Measurements from ENCODE around the gene RHBDF2.
A peak's percentile ranks its signal among the peaks of the same experiment; 100 is the strongest.

The RHBDF2 gene

DNA sequence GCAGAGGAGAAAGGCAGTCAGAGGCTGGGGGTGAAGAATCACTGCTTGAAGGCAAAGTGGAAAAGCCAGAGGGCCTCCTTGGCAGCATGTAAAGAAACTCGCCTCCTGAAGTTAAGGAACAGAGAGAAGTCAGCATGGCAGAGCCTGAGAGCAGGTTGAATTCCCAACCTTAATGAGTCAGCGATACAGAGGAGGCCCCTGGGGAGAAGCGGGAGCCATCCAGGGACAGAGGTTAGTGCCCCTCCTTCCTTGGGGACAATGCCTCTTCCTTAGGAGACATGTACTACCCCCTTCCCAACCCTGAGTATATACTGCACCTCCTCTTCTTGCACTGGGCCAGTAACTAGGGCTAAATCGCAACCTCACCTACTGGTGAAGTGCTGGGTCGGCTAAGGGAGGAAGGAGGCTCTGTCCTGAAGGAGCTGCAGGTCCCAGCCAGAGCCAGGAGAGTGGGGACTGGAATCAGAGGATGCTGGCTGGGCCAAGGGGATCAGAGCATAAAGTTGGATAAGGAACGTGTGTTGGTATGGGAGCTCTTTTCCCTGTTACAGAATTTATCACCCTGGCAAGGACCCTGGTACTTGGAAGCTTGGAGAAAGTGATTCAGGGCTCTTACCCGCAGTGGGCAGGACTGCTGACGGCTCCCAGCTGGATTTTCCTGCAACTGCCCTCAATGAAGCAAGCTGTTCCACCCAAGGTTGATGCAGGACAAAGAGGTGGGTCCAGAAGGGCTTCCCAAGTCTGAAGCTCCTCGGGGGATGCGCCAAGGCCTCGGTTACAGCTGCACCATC, 39.3 kb downstream of the RHBDF2 start:
- no peak for DNase-seq (ENCODE audit: low read depth in 2 of 2)

DNA sequence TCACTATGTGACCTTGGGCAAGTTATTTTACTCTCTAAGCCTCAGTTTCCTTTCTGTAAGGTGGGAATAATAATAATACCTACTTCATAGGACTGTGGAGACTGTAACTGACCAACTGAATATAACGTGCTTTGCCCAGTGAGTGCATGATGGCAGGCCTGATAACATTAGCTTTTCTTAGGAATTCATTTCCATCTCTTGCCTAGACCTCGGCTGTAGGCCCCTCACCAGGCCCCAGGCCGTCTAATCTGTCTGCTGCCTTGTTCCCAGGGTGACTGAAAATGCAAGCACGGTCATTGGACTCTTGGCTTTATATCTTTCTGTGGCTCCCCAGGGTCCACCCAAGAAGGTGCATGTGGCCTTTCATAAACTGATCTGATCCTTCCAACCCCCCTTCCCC, 41.5 kb downstream of the RHBDF2 start:
- DNase-seq (ENCODE audit: low read depth in 2 of 2), result no peak

DNA sequence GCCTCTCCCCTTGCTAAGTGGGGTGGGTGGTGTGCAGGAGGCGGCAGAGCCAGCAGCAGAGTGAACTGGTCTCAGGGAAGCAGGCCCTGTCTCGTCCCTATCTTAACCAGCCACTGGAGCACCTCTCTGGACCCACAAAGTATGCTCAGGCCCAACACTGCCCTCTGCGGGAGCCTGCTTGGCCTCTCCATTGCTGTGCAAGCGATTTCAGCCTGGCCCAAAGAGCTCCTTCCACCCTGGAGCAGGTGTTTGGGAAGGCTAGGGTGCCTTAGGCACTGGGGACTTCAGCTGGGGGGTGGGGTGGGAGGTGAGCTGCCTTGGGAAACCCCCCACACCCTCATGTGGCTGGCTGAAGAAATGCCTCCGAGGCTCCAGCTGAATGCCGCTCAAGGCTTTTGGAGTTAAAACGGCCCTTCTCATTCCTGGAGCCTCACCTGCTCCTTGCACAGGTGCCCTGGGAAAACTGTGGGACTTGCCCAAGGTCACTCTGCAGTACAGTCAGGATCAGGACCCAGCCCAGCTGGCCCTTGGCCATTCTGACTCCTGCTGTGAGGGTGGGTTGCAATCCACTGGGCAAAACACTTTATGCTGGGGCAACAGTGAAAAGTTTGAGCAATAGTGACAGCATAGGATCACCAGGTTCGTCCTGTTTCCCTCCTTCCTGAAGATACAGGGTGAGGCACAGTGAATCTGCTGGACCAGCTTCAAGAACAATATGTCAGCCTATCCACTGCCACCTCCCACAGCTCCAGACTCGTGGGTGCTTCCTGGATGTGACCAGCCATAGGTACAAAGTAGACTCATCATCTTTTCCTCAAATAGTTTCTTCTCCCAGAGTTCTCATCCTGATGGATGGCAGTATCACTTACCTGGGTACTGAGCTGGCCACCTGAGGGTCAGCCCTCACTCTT, 42.4 kb downstream of the RHBDF2 start:
- no peak for DNase-seq (ENCODE audit: low read depth in 2 of 2)

DNA sequence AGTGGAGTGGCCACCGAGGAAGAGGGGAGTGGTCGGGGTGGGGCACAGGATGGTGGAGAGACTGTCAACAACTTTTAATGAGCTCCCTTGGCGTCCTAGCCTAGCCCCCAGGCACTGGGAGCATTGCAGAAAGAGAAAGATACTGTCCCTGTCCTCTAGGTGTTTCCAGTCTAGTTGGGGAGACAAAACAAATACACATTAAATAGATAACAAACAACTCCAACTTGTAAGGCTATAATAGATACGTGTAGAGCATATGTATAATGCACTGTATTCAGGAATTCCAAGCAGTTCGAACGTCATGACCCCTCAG, 47.8 kb downstream of the RHBDF2 start:
- DNase-seq (ENCODE audit: low read depth in 2 of 2), result no peak

DNA sequence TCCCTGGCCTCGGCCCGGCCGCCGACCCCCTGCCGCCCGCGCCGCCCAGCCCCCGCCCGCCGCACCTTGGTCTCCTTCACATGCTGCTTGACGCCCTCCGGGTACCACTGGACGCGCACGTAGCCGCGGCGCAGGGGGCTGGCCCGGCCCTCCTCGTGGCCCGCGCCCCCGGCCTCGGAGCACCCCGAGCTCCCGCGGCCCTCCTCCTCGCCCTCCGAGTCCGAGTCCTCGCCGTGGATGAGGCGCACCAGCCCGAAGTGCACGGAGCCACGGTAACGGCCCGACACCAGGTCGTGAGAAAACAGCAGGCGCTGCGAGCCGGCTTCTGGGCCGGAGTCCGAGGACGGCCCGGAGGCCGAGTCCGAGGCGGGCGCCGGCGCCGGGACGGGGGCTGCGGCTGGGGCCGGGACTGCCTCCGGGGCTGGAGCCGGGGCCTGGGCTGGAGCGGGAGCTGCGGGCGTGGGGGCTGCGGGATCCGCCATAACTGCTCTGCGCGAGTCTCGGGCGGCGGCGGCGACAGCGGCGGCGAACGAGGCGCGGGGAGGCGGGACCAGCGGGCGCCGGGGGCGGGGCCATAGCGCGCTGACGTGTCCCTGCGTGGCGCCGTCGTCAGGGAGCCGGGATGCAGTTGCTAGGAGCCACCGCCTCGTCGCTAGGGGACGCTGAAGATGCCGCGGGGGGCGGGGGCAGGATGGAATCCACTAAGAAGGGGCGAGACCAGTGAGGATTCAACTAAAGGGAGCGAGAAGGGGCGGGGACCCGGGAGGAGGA, 48.4 kb downstream of the RHBDF2 start, which contains the start of gene UBE2O:
Gene UBE2O, minus strand, starts transcription at position 493 of the 771 bp plus-strand sequence. Its CDS starts 11 bp downstream, at position 482.
- peak; percentile 80 to 88 for DNase-seq (ENCODE audit: low read depth in 2 of 2)

DNA sequence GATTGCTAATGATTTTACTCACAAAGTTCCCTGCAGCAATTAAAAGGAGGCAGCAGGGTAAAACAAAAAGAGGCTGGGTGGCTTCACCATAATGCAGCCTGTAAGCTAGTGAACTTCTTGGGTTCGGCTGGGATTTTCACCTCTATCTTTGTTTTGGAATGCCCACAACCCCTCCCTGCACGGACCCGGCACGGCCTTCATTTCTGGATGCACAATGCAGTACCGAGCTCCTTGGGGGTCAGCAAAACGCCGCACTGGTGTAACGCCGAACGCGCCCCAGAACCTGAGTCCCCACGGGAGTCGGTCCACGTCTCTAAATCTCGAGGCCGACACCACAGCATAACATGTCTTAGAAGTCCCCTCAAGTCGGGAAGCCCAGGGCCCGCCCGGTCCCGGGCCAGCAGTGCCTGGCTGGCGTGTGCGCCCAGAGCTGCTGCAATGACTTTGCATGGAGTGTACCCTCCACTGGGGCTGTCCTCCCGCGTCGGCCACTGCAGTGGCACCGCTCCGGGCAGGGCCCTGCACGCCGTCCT, 49.0 kb downstream of the RHBDF2 start:
- DNase-seq (ENCODE audit: low read depth in 2 of 2), result no peak

DNA sequence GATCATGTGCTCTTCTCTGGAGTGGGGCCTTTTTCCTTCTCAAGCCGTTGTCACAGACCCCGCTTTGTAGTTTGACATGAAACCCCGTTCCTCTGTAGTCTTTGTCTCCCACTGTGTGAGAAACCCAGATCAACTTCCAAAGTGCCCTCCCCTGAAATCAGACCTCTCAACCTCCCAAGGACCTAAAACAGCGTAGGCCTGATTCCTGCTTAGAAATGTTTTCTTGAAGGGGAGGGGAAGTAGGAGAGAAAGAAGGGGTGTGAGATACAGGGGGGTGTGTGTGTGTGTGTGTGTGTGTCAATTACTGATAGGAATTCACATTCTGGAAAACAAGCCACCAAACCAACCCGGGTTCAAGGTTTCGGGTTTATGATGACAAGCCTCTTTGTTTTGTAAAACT, 49.7 kb downstream of the RHBDF2 start:
- DNase-seq (ENCODE audit: low read depth in 2 of 2), result no peak

DNA sequence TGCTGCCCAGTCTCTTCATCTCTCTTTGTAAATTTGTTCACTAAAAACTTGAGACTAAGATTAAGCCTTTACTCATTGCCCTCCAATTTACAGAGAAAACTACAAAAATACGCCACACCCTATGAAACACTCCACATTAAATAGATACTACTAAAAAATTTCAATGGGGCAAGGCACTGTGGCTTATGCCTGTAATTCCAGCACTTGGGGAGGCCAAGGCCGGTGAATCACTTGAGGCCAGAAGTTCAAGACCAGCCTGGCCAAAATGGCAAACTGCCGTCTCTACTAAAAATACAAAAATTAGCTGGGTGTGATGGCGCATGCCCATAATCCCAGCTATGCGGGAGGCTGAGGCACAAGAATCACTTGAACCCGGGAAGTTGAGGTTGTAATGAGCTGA, 52.1 kb downstream of the RHBDF2 start:
- no peak for DNase-seq (ENCODE audit: low read depth in 2 of 2)

DNA sequence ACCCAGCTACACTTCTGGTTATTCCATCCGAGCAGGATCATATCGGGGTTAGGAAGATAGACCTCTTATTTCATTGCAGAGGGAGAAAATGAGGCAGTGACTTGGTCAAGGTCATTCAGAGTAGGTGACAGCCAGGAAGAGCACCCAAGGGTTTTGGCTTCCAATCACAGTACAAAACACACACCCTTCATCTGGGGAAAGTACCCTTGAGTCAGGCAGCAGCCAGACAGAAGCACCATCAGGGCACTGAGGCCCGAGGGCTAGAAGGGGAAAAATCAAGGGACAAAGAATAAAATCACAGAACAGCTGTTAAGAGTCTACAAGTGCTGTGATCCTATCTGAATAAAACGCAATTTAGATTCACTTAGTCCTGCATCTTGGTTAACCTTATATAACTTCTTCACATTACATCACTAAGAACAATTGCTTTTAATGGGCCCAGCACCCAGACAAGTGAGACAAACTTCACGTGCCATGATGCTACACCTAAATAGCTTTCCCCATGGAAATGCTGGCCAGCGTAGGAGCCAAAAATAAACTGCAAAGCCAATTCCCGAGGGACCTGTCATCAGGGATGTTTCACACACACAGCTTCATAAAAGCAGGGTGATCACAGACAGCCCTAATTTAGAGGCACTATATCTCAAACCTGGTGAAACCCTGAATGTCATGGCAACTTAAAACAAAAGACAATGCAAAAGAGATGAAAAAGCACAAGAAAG, 53.1 kb downstream of the RHBDF2 start:
- DNase-seq (ENCODE audit: low read depth in 2 of 2), result no peak

DNA sequence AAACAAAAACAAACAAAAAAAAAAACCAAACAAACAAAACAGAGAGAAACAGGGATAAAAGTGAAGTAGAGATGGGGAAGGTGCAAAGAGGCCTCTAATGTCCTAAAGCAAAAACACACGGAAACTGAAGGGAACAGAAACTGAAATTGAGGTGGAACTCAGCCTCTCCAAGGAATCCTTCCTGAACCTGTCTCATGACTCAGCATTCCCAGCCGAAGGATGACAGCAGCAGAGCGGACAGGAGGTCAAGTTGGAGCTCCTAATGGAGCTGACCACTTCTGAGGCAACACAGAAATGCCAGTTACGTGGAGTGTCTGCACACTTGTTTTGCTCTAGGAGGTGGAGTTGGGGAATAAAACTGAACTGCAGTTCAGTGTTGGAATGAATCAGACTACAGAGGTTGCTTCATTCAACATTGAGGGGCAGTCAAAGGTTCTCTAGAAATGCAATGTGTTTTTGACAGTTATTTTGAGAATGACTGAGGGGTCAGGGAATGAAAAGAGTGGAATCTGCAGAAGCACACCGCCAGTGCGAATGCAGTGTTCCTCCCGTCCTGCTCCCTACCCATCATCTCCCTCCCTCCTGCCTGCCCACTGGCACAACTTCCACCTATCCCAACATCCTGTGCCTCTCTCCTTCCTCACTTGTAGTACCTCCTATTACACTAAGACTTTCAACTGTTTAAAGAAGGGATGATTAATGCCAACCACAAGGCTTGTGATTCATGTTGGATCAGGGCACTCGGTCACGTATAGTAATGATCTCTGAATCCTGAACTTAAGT, 54.6 kb downstream of the RHBDF2 start:
- no peak for DNase-seq (ENCODE audit: low read depth in 2 of 2)

DNA sequence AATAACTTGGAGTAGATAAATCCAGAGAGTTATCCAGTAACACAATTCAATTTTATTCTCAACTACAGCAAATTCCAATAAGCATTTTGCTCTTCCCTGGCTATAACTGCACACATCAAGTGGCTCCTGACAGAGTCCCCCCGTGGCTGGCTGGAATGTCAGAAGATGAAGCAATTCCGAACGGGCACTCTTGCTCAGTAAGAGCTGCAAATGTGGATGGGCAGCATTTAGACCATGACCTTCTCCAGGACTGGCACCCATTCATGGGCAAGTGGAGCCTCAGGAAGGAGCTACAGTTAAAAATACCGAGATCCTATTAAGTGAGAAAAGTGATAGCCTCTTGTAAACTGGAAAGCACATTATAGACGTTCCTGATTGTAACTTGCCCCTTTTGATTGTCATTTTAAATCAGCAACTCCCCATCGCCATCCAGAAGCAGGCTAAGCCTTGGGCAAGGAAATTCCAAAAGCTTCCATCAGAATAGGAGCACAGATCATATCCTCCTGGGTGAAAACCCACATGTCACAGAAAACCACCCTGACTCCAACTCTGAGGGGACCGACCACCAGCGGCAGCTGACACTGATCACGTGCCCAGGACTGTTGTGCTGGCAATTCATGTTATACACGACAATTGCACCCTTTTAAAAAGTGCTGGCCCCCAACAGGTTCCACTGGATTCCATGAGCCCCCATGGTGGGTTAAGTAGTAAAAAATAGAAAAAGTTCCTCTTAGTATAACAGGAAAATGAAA, 55.4 kb downstream of the RHBDF2 start:
- DNase-seq (ENCODE audit: low read depth in 2 of 2), result no peak

DNA sequence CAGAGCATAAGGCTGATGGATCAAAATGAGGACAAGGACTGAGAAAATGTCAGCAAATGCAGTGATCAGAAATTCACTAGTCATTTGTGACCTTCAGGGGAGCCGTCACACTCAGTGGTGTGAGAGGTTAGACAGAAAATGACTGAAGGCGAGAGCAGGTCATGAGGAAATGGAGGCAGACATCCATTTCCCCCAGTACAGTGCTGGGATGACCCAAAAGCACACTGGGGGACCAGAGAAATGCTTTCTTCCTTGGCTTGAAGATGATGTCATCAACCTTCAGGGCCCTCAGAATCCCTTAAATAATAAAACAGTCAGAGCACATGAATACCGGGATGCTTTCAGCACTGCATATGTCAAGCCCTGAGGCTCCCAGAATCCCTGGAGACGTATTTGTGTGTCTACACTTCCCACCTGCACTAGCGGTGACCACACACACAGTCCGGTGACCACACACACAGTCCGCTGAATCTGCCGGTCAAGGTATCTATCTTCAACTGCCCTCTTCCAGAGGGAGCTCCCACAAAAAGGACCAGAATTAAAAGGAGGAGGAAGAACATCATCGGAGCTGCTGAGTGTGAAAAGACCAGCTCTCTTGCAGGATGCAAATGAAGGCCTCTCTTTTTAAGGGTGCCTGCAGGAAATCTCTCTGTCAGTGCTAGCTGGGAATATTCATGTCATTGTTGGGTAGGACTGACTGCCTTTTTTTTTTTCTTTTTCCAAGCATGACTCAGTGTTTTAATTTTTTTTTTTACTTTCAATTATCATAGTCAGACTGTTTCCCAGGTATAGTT, 56.5 kb downstream of the RHBDF2 start:
- DNase-seq (ENCODE audit: low read depth in 2 of 2), result no peak

DNA sequence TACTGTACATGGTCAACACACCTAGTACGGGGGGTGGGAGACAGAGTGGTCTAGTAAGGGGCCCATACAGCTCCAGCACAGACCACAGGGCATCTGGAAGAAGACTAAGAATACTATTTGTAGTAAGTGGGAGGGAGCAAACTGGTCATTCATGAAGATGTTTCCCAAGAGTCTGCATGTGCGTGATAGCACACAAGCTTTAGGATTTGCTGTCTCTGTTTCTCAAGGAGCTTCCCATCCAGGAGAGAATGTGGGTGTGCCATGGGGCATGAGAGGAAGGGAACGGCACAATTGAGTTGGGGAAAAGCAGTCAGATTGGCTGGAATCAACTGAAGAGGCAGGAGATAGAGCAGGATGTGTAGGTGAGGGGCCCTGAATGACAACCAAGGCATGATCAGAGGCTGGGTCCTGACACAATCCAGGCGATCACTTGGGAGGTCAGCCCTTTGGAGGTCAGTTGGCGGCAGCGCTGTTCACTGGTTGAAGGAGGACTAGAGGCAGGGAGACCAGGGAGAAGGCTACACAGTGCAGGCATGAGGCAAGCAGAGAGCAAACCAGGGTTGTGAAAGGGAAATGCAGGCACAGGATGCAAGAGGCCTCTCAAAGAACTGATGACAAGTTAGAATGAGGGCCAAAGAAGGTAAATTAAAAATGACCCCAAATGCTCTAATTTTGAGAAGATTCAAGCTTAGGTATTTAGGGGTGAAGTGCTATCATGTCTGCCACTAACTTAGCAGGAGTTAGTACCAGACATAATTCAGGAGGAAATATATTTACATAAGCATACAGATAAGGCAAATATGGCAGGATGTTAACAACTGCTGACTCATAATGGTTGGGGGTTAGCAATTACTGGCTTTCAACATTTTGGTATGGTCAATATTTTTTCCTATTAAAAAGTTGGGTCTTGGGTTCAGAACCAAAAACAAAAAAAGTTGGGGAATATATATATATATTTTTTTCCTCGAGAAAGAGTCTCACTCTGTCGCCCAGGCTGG, 58.6 kb downstream of the RHBDF2 start:
- no peak for DNase-seq (ENCODE audit: low read depth in 2 of 2)

DNA sequence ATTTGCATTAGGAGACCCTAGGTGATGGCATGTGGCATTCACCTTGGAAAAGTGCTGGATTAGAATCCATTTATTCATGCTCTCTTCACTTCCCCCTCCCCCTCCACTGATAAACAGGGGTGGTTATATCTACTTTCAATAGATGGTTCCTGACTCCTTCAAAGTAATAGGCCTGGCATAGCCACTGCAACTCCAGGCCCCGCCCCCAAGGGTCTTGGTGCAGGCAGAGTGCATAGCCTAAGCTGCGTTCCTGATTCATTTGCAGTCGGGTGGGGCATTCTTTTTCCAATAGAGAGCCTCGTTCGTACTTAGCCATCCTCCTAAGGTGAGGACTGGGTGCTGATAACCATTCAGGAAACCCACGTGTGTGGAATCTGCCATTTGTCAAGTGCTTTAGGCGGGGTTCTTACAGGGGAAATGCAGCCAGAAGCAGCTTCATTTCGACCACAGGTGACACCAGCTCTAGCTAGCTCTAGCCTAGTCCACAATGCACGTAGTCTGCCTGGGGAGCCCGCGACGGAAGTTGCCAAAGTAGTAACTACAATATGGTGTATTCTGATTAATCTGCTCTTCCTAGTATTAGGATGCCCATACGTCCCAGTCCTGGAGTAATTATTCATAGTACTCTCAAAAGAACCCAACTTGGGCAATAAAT, 59.4 kb downstream of the RHBDF2 start:
- DNase-seq (ENCODE audit: low read depth in 2 of 2), result no peak

DNA sequence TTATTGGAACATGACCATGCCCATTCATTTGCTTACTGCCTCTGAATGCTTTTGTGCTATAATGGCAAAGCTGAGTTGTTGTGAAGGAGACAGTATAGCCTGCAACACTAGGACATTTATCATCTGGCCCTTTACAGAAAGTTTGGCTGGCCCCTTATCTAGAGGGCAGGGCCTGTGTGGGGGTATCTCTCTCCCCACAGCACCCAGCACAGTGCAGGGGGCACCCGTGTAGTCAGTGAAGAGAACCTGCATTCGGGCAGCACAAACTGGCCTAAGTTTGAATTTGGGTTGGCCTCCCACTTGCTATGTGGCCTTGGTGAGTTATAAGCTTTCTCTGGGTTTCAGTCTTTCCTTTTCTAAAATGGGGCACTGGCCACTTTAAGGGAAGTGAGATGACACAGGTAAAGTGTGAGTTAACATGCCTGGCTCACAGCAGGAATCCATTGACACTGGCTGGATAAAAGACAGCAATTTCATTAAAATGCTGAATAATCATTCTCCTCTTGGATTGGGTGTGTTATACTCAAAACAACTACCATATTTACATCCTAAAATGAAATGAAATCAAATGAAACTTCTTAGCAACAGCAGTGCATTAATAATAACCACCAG, 60.4 kb downstream of the RHBDF2 start:
- no peak for DNase-seq (ENCODE audit: low read depth in 2 of 2)

DNA sequence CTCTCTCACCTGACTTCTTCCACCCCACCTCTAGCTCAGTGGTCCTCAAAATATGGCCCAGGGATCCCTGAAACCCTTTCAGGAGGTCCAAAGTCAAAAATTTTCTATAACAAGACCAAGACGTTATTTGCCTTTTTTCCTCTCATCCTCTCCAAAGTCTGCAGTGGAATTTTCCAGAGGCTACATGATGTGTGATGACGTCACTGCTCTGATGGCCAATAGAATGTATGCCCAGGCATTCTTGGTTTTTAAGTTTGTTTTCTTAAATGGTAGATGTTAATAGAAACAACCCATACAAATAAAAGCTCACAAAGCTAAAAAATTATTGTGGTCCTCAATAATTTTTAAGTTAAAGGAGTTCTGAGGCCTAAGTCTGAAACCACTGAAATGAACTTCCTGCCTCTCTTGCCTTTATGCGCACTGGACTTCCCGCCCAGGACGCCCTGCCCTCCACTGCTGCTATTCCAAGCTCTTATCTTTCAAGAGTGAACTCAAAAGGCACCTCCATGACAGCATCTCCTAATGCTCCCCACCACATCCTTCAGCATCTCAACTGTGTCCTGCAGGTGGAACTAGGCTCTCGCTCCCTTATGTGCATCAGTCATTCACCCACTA, 61.8 kb downstream of the RHBDF2 start:
- DNase-seq (ENCODE audit: low read depth in 2 of 2), result no peak
